ENCODE measurements around the gene EPB41L2. TPM values are rescaled to one million over a fixed set of nuclear protein-coding genes. Genes with fewer than 3 reads are reported as not detected.

The EPB41L2 gene
- total and polyA plus RNA-seq, 8 donors = 13.0 to 63.0 (median 17.4) TPM

- H3K9me3 ChIP-seq = peaks cover 0 to 4% (median 0%) of the 10 kb centered on the region in 4 donors
- no peak for FAIRE-seq
- intact Hi-C loops (cut with DNase I) = no loop called here
- H3K4me3 ChIP-seq = no peak overlapping the region
- no peak for DNase-seq
- no peaks in the 10 kb centered on the region for H3K27me3 ChIP-seq
- TF ChIP-seq CTCF (IDR thresholded peaks at IDR 0.05) = no peak
- ATAC-seq = no peak
- no peak overlapping the region for H3K27ac ChIP-seq
- no peaks in the 10 kb centered on the region for H3K36me3 ChIP-seq
- WGBS, 2 donors = 78 to 80% methylated on average over 4 of the region's 4 CpGs
- H3K4me1 ChIP-seq = no peaks in the 10 kb centered on the region
These were observed 10.9 kb downstream of the EPB41L2 start for GRCh38 chr6:131052181-131052580.

- DNase-seq = no peak
- Histone ChIP-seq H3K27me3 (no peaks in the 10 kb centered on the region), H3K4me1 (no peaks in the 10 kb centered on the region), H3K9me3 (peaks cover 0 to 4% (median 0%) of the 10 kb centered on the region in 4 donors), H3K27ac (no peak overlapping the region), H3K4me3 (no peak overlapping the region), H3K36me3 (no peaks in the 10 kb centered on the region)
- ATAC-seq = no peak
- FAIRE-seq = no peak
- intact Hi-C loops (cut with DNase I) = no loop called here
- 80 to 87% methylated on average over 1 of the region's 1 CpG for WGBS, 2 donors
- no peak for TF ChIP-seq CTCF (IDR thresholded peaks at IDR 0.05)
These were observed 11.7 kb downstream of the EPB41L2 start for GRCh38 chr6:131051341-131051740.

DNA sequence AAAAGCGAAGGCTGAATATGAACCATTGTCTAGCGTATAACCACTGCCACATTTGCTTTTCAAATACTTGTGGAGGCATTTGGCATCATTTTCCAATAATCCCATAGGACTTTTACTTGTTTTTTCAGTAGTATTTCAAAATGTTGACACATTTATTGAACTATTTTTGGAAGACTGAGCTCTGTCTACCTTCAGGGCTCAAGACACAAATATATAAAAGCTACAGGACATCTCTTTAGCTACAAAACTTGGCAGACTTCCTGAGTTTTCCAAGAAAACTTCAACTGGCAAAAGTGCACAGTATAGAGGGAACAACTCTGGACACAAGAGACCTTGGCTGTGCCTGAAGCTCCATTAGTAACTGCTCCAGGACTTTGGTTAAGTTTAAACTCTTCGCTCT, 13.4 kb downstream of the EPB41L2 start:
- intact Hi-C loops (cut with DNase I) = no loop called here

GRCh38 chr6:131048933-131049515, 14.0 kb downstream of the EPB41L2 start:
- WGBS, 2 donors = 87 to 92% methylated on average over 4 of the region's 4 CpGs
- H3K27ac ChIP-seq = no peak overlapping the region
- no peak for ATAC-seq

More for the DNA sequence above, 13.4 kb downstream of the EPB41L2 start:
- ATAC-seq (no peak), DNase-seq (no peak), FAIRE-seq (no peak)
- no peaks in the 10 kb centered on the region for H3K27me3 ChIP-seq
- H3K36me3 ChIP-seq = no peaks in the 10 kb centered on the region
- no peaks in the 10 kb centered on the region for H3K4me1 ChIP-seq
- TF ChIP-seq CTCF (IDR thresholded peaks at IDR 0.05) = no peak
- no peak overlapping the region for H3K4me3 ChIP-seq
- WGBS, 2 donors = 93% methylated on average over 3 of the region's 3 CpGs
- H3K27ac ChIP-seq = no peak overlapping the region
- peaks cover 0 to under 1% (median 0%) of the 10 kb centered on the region in 4 donors for H3K9me3 ChIP-seq

More at GRCh38 chr6:131048933-131049515, 14.0 kb downstream of the EPB41L2 start:
- H3K4me1 ChIP-seq = no peaks in the 10 kb centered on the region
- H3K27me3 ChIP-seq = no peaks in the 10 kb centered on the region
- H3K36me3 ChIP-seq = no peaks in the 10 kb centered on the region
- no peak for FAIRE-seq
- no peaks in the 10 kb centered on the region for H3K9me3 ChIP-seq
- no peak for DNase-seq
- no peak overlapping the region for H3K4me3 ChIP-seq
- intact Hi-C loops (cut with DNase I) = no loop called here
- no peak for TF ChIP-seq CTCF (IDR thresholded peaks at IDR 0.05)

Measured in pancreas (tissue), 10 donors.